Ishikawa (cell line): ENCODE results near the gene SHMT1.

Source experiments
- CEBPB ChIP-seq: IDR thresholded peaks from 2 replicates; pipeline ENCODE4 v1.6.1; 2012
- CREB1 ChIP-seq: IDR thresholded peaks from 2 replicates; pipeline ENCODE4 v1.6.1; 2012; ENCODE audit warnings: low read depth
- EP300 ChIP-seq: IDR thresholded peaks from 2 replicates; pipeline ENCODE4 v1.6.1; 2012; ENCODE audit warnings: borderline replicate concordance
- FOXM1 ChIP-seq: IDR thresholded peaks from 2 replicates; pipeline ENCODE4 v1.6.1; 2012; ENCODE audit warnings: low read depth, borderline replicate concordance
- NFIC ChIP-seq: IDR thresholded peaks from 2 replicates; pipeline ENCODE4 v1.6.1; 2012
- RAD21 ChIP-seq: IDR thresholded peaks from 2 replicates; pipeline ENCODE4 v1.6.1; 2012; ENCODE audit warnings: low read depth
- REST ChIP-seq: IDR thresholded peaks from 2 replicates; pipeline ENCODE4 v1.6.1; 2012; ENCODE audit warnings: low read depth, mild to moderate bottlenecking
- TAF1 ChIP-seq: IDR thresholded peaks from 2 replicates; pipeline ENCODE4 v1.6.1; 2012; ENCODE audit warnings: low read depth, mild to moderate bottlenecking
- TCF12 ChIP-seq: IDR thresholded peaks from 2 replicates; pipeline ENCODE4 v1.6.1; 2012; ENCODE audit warnings: low read depth
- YY1 ChIP-seq: IDR thresholded peaks from 2 replicates; pipeline ENCODE4 v1.6.1; 2012; ENCODE audit warnings: low read depth
- ZBTB7A ChIP-seq: IDR thresholded peaks from 2 replicates; pipeline ENCODE4 v1.6.1; 2012; ENCODE audit warnings: low read depth
- TF ChIP-seq, protein P1 (sequence below): IDR thresholded peaks from 2 replicates; pipeline ENCODE4 v1.6.1; 2012
- TF ChIP-seq, protein P2 (sequence below): IDR thresholded peaks from 2 replicates; pipeline ENCODE4 v1.6.1; 2012

- TF ChIP-seq, protein P1, sequence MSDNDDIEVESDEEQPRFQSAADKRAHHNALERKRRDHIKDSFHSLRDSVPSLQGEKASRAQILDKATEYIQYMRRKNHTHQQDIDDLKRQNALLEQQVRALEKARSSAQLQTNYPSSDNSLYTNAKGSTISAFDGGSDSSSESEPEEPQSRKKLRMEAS = no peak
- TF ChIP-seq CREB1 (no peak), YY1 (no peak), TAF1 (no peak), NFIC (no peak), EP300 (no peak), FOXM1 (no peak), RAD21 (no peak), ZBTB7A (no peak), REST (no peak), CEBPB (no peak), TCF12 (no peak)
- TF ChIP-seq, protein P2, sequence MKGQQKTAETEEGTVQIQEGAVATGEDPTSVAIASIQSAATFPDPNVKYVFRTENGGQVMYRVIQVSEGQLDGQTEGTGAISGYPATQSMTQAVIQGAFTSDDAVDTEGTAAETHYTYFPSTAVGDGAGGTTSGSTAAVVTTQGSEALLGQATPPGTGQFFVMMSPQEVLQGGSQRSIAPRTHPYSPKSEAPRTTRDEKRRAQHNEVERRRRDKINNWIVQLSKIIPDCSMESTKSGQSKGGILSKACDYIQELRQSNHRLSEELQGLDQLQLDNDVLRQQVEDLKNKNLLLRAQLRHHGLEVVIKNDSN = no peak
Observed at GRCh38 chr17:18326039-18326438, 37.3 kb downstream of the SHMT1 start.
